Medulla oblongata (tissue), 1 donor: Measurements from ENCODE around the gene DYRK4.
"Not testable (repeated sequence)": the region's sequence is repeated elsewhere in the genome, so short reads cannot be mapped to it uniquely, and the experiment has no call there.

ENCODE experiments used
- DNase-seq: peaks from one replicate; pipeline ENCODE4 v3.0.0-alpha.2; 2015; ENCODE audit errors: extremely low spot score

Gene DYRK4

GRCh38 chr12:4562034-4562657 is at the start of gene DYRK4:
TSS of gene DYRK4 (plus strand) at chr12:4562208. CDS start at chr12:4562246, 38 bp downstream.
- peak; percentile 88 for DNase-seq

- DNase-seq, result no peak
These were observed 43.8 kb upstream of the DYRK4 start for GRCh38 chr12:4518106-4518728.

GRCh38 chr12:4523443-4523842 is 38.6 kb upstream of the DYRK4 start:
- not testable (repeated sequence) for DNase-seq

- DNase-seq, result peak; percentile 18
These were observed 35.0 kb upstream of the DYRK4 start for GRCh38 chr12:4526923-4527546.

- DNase-seq, result no peak
These were observed 31.8 kb upstream of the DYRK4 start for GRCh38 chr12:4530160-4530559.

GRCh38 chr12:4530982-4531586 is 30.9 kb upstream of the DYRK4 start:
- no peak for DNase-seq

- no peak for DNase-seq
These were observed 26.9 kb upstream of the DYRK4 start for GRCh38 chr12:4535092-4535491.

GRCh38 chr12:4535871-4536270 is 26.1 kb upstream of the DYRK4 start:
- DNase-seq, result no peak

GRCh38 chr12:4538207-4539160 is 23.5 kb upstream of the DYRK4 start, which contains the start of gene RAD51AP1:
TSS of gene RAD51AP1 (plus strand) at chr12:4538890. CDS start at chr12:4538940, 50 bp downstream.
- peak; percentile 98 for DNase-seq

- no peak for DNase-seq
These were observed 22.7 kb upstream of the DYRK4 start for GRCh38 chr12:4539167-4539870.

GRCh38 chr12:4540170-4540569 is 21.8 kb upstream of the DYRK4 start:
- no peak for DNase-seq

- DNase-seq, result no peak
These were observed 21.4 kb upstream of the DYRK4 start for GRCh38 chr12:4540638-4541037.

- DNase-seq, result no peak
These were observed 16.8 kb upstream of the DYRK4 start for GRCh38 chr12:4545195-4545594.

GRCh38 chr12:4552191-4552590 is 9.8 kb upstream of the DYRK4 start:
- DNase-seq, result no peak

GRCh38 chr12:4553943-4554342 is 8.1 kb upstream of the DYRK4 start:
- no peak for DNase-seq

GRCh38 chr12:4555804-4556203 is 6.2 kb upstream of the DYRK4 start:
- no peak for DNase-seq

GRCh38 chr12:4556735-4557530 is 5.1 kb upstream of the DYRK4 start:
- DNase-seq, result peak; percentile 38

- no peak for DNase-seq
These were observed 4.4 kb upstream of the DYRK4 start for GRCh38 chr12:4557586-4557985.

GRCh38 chr12:4558171-4558570 is 3.8 kb upstream of the DYRK4 start:
- DNase-seq, result no peak

GRCh38 chr12:4563336-4563735 is 1.3 kb downstream of the DYRK4 start:
- no peak for DNase-seq
